Common myeloid progenitor, CD34-positive (primary cell): ENCODE data around the gene CALML6.

ENCODE experiments used
- CTCF ChIA-PET: fragments of 350-600 bp; sonication (Branson Sonifier 250); formaldehyde crosslinking; loops from one replicate; lab custom pipeline; 2021; ENCODE audit warnings: antibody characterized with exemption; lab: Charles Lee
- POLR2A ChIA-PET: fragments of 350-600 bp; sonication (Branson Sonifier 250); formaldehyde crosslinking; loops from one replicate; lab custom pipeline; 2021; ENCODE audit warnings: antibody characterized with exemption; lab: Charles Lee
- DNase-seq, 3 donors: peaks; one replicate each; pipeline versions ENCODE4 v3.0.0 to v3.0.0-alpha.2; 2013
- H3K27ac ChIP-seq, 2 experiments: 1 replicate in 1 of 2; 2 replicates in 1 of 2; pipeline ENCODE4 v1.7.0; 2013; ENCODE audit warnings: inconsistent platforms in 2 of 2, low read length in 2 of 2, mild to moderate bottlenecking in 2 of 2, low read depth in 1 of 2, moderate library complexity in 1 of 2; ENCODE audit not compliant: severe bottlenecking in 2 of 2, insufficient read depth in 1 of 2, poor library complexity in 1 of 2
- H3K27me3 ChIP-seq, 5 experiments: replicated peaks in 2 of 5; 1 replicate in 3 of 5; 2 replicates in 2 of 5; pipeline versions ENCODE4 v1.6.1 to v1.7.0; 2013; ENCODE audit warnings: low read length in 4 of 5, mild to moderate bottlenecking in 2 of 5, moderate library complexity in 2 of 5, inconsistent platforms in 1 of 5; ENCODE audit not compliant: insufficient read depth in 5 of 5, control insufficient read depth in 4 of 5
- H3K36me3 ChIP-seq, 4 experiments: 1 replicate in 2 of 4; 2 replicates in 2 of 4; pipeline versions ENCODE4 v1.6.1 to v1.7.0; 2013; ENCODE audit warnings: low read length in 3 of 4, control low read depth in 1 of 4, mild to moderate bottlenecking in 1 of 4; ENCODE audit not compliant: control insufficient read depth in 4 of 4, insufficient read depth in 4 of 4
- H3K4me1 ChIP-seq, 4 experiments: 1 replicate in 3 of 4; 2 replicates in 1 of 4; pipeline versions ENCODE4 v1.6.1 to v1.7.1; 2013; ENCODE audit warnings: low read length in 3 of 4, mild to moderate bottlenecking in 3 of 4, control low read depth in 1 of 4, inconsistent platforms in 1 of 4, moderate library complexity in 1 of 4; ENCODE audit not compliant: control insufficient read depth in 4 of 4, insufficient read depth in 4 of 4; ENCODE audit errors: control extremely low read depth in 1 of 4
- H3K4me3 ChIP-seq, 7 experiments: 1 replicate in 4 of 7; 2 replicates in 3 of 7; pipeline versions ENCODE4 v1.5.1 to v1.7.0; 2013; ENCODE audit warnings: mild to moderate bottlenecking in 7 of 7, low read length in 6 of 7, moderate library complexity in 6 of 7, inconsistent platforms in 2 of 7, low read depth in 2 of 7, control low read depth in 1 of 7; ENCODE audit not compliant: insufficient read depth in 4 of 7, control insufficient read depth in 1 of 7; ENCODE audit errors: extremely low read depth in 1 of 7
- H3K9me3 ChIP-seq, 5 experiments: 1 replicate in 4 of 5; 2 replicates in 1 of 5; pipeline versions ENCODE4 v1.6.1 to v1.7.1; 2013; ENCODE audit warnings: low read length in 4 of 5, mild to moderate bottlenecking in 2 of 5, inconsistent platforms in 1 of 5, low read depth in 1 of 5, moderate library complexity in 1 of 5; ENCODE audit not compliant: control insufficient read depth in 4 of 5, insufficient read depth in 2 of 5; ENCODE audit errors: control extremely low read depth in 1 of 5
- WGBS: methylation state at CpG from one replicate; pipeline ENCODE4 v1.1.5; 2013; ENCODE audit not compliant: insufficient coverage; 5-methylcytosine and 5-hydroxymethylcytosine counted together

Gene CALML6

GRCh38 chr1:1900883-1901640 lies 14.0 kb upstream of the CALML6 start:
- H3K4me3 ChIP-seq = no peak overlapping the region
- ChIA-PET POLR2A (interaction anchor here (0.9 to 2.7 kb wide), 3 partner anchors 8 to 24 kb away, joined by 3 to 10 read pairs (median 6); no protein-coding TSS in a partner anchor), CTCF (interaction anchor here (1.0 to 3.1 kb wide), 10 partner anchors 9 to 137 kb away, joined by 3 to 12 read pairs (median 4); no protein-coding TSS in a partner anchor)
- H3K9me3 ChIP-seq = peaks cover 0 to 3% (median 0%) of the 10 kb centered on the region in 5 experiments
- 92% methylated on average over 10 of the region's 14 CpGs for WGBS
- no peak for DNase-seq
- H3K27ac ChIP-seq = no peak overlapping the region
- H3K4me1 ChIP-seq = peaks cover 4 to 51% (median 43%) of the 10 kb centered on the region in 4 experiments
- no peaks in the 10 kb centered on the region for H3K36me3 ChIP-seq
- H3K27me3 ChIP-seq = no peaks in the 10 kb centered on the region

GRCh38 chr1:1901641-1902294 lies 13.3 kb upstream of the CALML6 start:
- 94% methylated on average over 9 of the region's 13 CpGs for WGBS
- no peak overlapping the region for H3K4me3 ChIP-seq
- POLR2A ChIA-PET = interaction anchor here (0.6 to 1.2 kb wide), 3 partner anchors 10 to 43 kb away, joined by 3 to 6 read pairs (median 4); no protein-coding TSS in a partner anchor
- CTCF ChIA-PET = interaction anchor here (0.8 to 3.1 kb wide), 8 partner anchors 10 to 95 kb away, joined by 4 to 12 read pairs (median 4); no protein-coding TSS in a partner anchor
- H3K27ac ChIP-seq = no peak overlapping the region
- H3K27me3 ChIP-seq = no peaks in the 10 kb centered on the region
- H3K4me1 ChIP-seq = peaks cover 4 to 56% (median 46%) of the 10 kb centered on the region in 4 experiments
- H3K36me3 ChIP-seq = no peaks in the 10 kb centered on the region
- peaks cover 0 to 3% (median 0%) of the 10 kb centered on the region in 5 experiments for H3K9me3 ChIP-seq
- DNase-seq = no peak

GRCh38 chr1:1903224-1903623 lies 11.8 kb upstream of the CALML6 start:
- no peak overlapping the region for H3K4me3 ChIP-seq
- H3K4me1 ChIP-seq = peaks cover 4 to 51% (median 45%) of the 10 kb centered on the region in 4 experiments
- no peaks in the 10 kb centered on the region for H3K27me3 ChIP-seq
- CTCF ChIA-PET = interaction anchor here (1.5 to 6.8 kb wide), 3 partner anchors 12 to 47 kb away, joined by 3 to 65 read pairs (median 4); no protein-coding TSS in a partner anchor
- H3K27ac ChIP-seq = no peak overlapping the region
- POLR2A ChIA-PET = no interaction called here
- no peak for DNase-seq
- peaks cover 0 to 3% (median 0%) of the 10 kb centered on the region in 5 experiments for H3K9me3 ChIP-seq
- no peaks in the 10 kb centered on the region for H3K36me3 ChIP-seq
- 92% methylated on average over 4 of the region's 12 CpGs for WGBS

- Histone ChIP-seq H3K27ac (no peak overlapping the region), H3K9me3 (peaks cover 0 to 3% (median 0%) of the 10 kb centered on the region in 5 experiments), H3K4me3 (no peak overlapping the region), H3K4me1 (peaks cover 0 to 35% (median 28%) of the 10 kb centered on the region in 4 experiments), H3K27me3 (no peaks in the 10 kb centered on the region), H3K36me3 (no peaks in the 10 kb centered on the region)
- 26% methylated on average over 14 of the region's 15 CpGs for WGBS
- peak; percentile 47 to 65 (median 58) for DNase-seq
- POLR2A ChIA-PET = interaction anchor here (1.9 kb wide), 1 partner anchor 14 kb away, joined by 10 read pairs; no protein-coding TSS in a partner anchor
- CTCF ChIA-PET = interaction anchor here (0.7 to 7.2 kb wide), 28 partner anchors 9 to 188 kb away, joined by 3 to 110 read pairs (median 5); no protein-coding TSS in a partner anchor
These were observed 8.6 kb upstream of the CALML6 start for GRCh38 chr1:1906185-1907097.

GRCh38 chr1:1907098-1907736 lies 7.8 kb upstream of the CALML6 start:
- DNase-seq = peak in 1 of 3 donors; percentile 18
- no peak overlapping the region for H3K27ac ChIP-seq
- H3K4me3 ChIP-seq = no peak overlapping the region
- no peaks in the 10 kb centered on the region for H3K36me3 ChIP-seq
- CTCF ChIA-PET = interaction anchor here (0.7 to 7.2 kb wide), 14 partner anchors 10 to 122 kb away, joined by 3 to 110 read pairs (median 4); no protein-coding TSS in a partner anchor
- 81% methylated on average over 6 of the region's 8 CpGs for WGBS
- peaks cover 0 to 3% (median 0%) of the 10 kb centered on the region in 5 experiments for H3K9me3 ChIP-seq
- peaks cover 0 to 28% (median 22%) of the 10 kb centered on the region in 4 experiments for H3K4me1 ChIP-seq
- no peaks in the 10 kb centered on the region for H3K27me3 ChIP-seq
- POLR2A ChIA-PET = no interaction called here

- POLR2A ChIA-PET = interaction anchor here (0.9 to 1.2 kb wide), 2 partner anchors 8 to 128 kb away, joined by 4 to 10 read pairs; no protein-coding TSS in a partner anchor
- Histone ChIP-seq H3K27me3 (no peaks in the 10 kb centered on the region), H3K36me3 (no peaks in the 10 kb centered on the region), H3K4me3 (peak overlapping the region; percentile 53 to 79 (median 73)), H3K4me1 (peaks cover 0 to 28% (median 22%) of the 10 kb centered on the region in 4 experiments), H3K9me3 (no peaks in the 10 kb centered on the region), H3K27ac (peak overlapping the region in 1 of 2 experiments; percentile 79)
- CTCF ChIA-PET = interaction anchor here (0.8 to 7.2 kb wide), 14 partner anchors 11 to 136 kb away, joined by 3 to 110 read pairs (median 4); no protein-coding TSS in a partner anchor
- 1% methylated on average over 18 of the region's 21 CpGs for WGBS
- peak in 1 of 3 donors; percentile 30 for DNase-seq
These were observed 6.6 kb upstream of the CALML6 start for GRCh38 chr1:1908506-1908791.
